Smooth muscle cell (in vitro differentiated cells): ENCODE results near the gene ZNF358. TPM values are rescaled to one million over a fixed set of nuclear protein-coding genes. Genes with fewer than 3 reads are reported as not detected.

Experiments
- DNase-seq: peaks from one replicate; lab custom pipeline; 2025; ENCODE audit not compliant: unreplicated experiment; lab: John Stamatoyannopoulos, UW
- H2AFZ ChIP-seq: fragments of 200-600 bp; sonication (generic); 2 replicates; pipeline ENCODE4 v1.6.0; 2016; ENCODE audit warnings: antibody characterized with exemption, low read depth, mild to moderate bottlenecking
- H3F3A ChIP-seq: fragments of 200-600 bp; sonication (generic); 2 replicates; pipeline ENCODE4 v1.6.0; 2017; ENCODE audit warnings: antibody characterized with exemption, low read depth
- H3K27ac ChIP-seq: fragments of 200-600 bp; sonication (generic); 2 replicates; pipeline ENCODE4 v1.5.1; 2016; ENCODE audit warnings: low read depth, mild to moderate bottlenecking
- H3K27me3 ChIP-seq: fragments of 200-600 bp; sonication (generic); 2 replicates; pipeline ENCODE4 v1.6.1; 2016; ENCODE audit warnings: low read depth, mild to moderate bottlenecking
- H3K36me3 ChIP-seq: fragments of 200-600 bp; sonication (generic); 2 replicates; pipeline ENCODE4 v1.5.1; 2016; ENCODE audit warnings: low read depth
- H3K4me1 ChIP-seq: fragments of 200-600 bp; sonication (generic); 2 replicates; pipeline ENCODE4 v1.5.1; 2016; ENCODE audit warnings: low read depth
- H3K4me2 ChIP-seq: fragments of 200-600 bp; sonication (generic); 2 replicates; pipeline ENCODE4 v1.6.0; 2016; ENCODE audit warnings: mild to moderate bottlenecking
- H3K4me3 ChIP-seq: fragments of 200-600 bp; sonication (generic); 2 replicates; pipeline ENCODE4 v1.5.1; 2016; ENCODE audit warnings: mild to moderate bottlenecking
- H3K79me2 ChIP-seq: fragments of 200-600 bp; sonication (generic); 2 replicates; pipeline ENCODE4 v1.6.0; 2016; ENCODE audit warnings: low read depth, mild to moderate bottlenecking
- H3K9ac ChIP-seq: fragments of 200-600 bp; sonication (generic); 2 replicates; pipeline ENCODE4 v1.6.0; 2016; ENCODE audit warnings: low read depth
- H3K9me3 ChIP-seq: fragments of 200-600 bp; sonication (generic); replicated peaks from 2 replicates; pipeline ENCODE4 v1.5.1; 2016; ENCODE audit warnings: low read depth
- H4K20me1 ChIP-seq: fragments of 200-600 bp; sonication (generic); 2 replicates; pipeline ENCODE4 v1.6.0; 2016; ENCODE audit warnings: low read depth
- WGBS: methylation state at CpG from one replicate; pipeline ENCODE4 v1.1.7; 2016; ENCODE audit warnings: low lambda C conversion rate; 5-methylcytosine and 5-hydroxymethylcytosine counted together
- polyA plus RNA-seq: library from polyadenylated mRNA; unstranded; fragments of >200 nt; fragmentation: Nextera tagmentation; extraction: Ambion mirVana; gene quantifications from 2 replicates; pipeline ENCODE4 v1.2.1, GENCODE V29; 2016
- total RNA-seq: library from RNA; depleted of rRNA; stranded (reverse); fragments of >200 nt; gene quantifications from 2 replicates; pipeline ENCODE4 v1.2.3, GENCODE V29; 2014
- TF ChIP-seq, protein P1 (sequence below): fragments of 200-600 bp; sonication (generic); IDR thresholded peaks from 2 replicates; pipeline ENCODE4 v1.5.1; 2017; ENCODE audit warnings: borderline replicate concordance, mild to moderate bottlenecking, antibody characterized with exemption; ENCODE audit not compliant: insufficient read depth, poor library complexity, severe bottlenecking

Gene ZNF358
- total and polyA plus RNA-seq, 2 experiments from 2014 or later, result 40.8 to 67.2 TPM

- Histone ChIP-seq H3K27me3 (no peaks in the 10 kb centered on the region), H3K27ac (peak overlapping the region; percentile 72), H3K4me2 (peak overlapping the region; percentile 86), H3K4me3 (peak overlapping the region; percentile 64), H3K4me1 (no peaks in the 10 kb centered on the region), H3K9me3 (no peaks in the 10 kb centered on the region), H3F3A (no peaks in the 10 kb centered on the region), H2AFZ (peak overlapping the region; percentile 84), H3K79me2 (no peaks in the 10 kb centered on the region), H3K36me3 (no peaks in the 10 kb centered on the region), H4K20me1 (no peaks in the 10 kb centered on the region), H3K9ac (peak overlapping the region; percentile 74)
- TF ChIP-seq, protein P1, sequence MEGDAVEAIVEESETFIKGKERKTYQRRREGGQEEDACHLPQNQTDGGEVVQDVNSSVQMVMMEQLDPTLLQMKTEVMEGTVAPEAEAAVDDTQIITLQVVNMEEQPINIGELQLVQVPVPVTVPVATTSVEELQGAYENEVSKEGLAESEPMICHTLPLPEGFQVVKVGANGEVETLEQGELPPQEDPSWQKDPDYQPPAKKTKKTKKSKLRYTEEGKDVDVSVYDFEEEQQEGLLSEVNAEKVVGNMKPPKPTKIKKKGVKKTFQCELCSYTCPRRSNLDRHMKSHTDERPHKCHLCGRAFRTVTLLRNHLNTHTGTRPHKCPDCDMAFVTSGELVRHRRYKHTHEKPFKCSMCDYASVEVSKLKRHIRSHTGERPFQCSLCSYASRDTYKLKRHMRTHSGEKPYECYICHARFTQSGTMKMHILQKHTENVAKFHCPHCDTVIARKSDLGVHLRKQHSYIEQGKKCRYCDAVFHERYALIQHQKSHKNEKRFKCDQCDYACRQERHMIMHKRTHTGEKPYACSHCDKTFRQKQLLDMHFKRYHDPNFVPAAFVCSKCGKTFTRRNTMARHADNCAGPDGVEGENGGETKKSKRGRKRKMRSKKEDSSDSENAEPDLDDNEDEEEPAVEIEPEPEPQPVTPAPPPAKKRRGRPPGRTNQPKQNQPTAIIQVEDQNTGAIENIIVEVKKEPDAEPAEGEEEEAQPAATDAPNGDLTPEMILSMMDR, result no peak
- 53% methylated on average over 30 of the region's 30 CpGs for WGBS
- no peak for DNase-seq
Measured at GRCh38 chr19:7533281-7533885, 17.5 kb downstream of the ZNF358 start.

- Histone ChIP-seq H3K4me1 (no peaks in the 10 kb centered on the region), H3K9ac (peak overlapping the region; percentile 74), H3K79me2 (no peaks in the 10 kb centered on the region), H3K9me3 (no peaks in the 10 kb centered on the region), H3K36me3 (no peaks in the 10 kb centered on the region), H3K27ac (peak overlapping the region; percentile 72), H2AFZ (peak overlapping the region; percentile 84), H3K4me2 (peak overlapping the region; percentile 86), H4K20me1 (no peaks in the 10 kb centered on the region), H3K4me3 (peak overlapping the region; percentile 64), H3K27me3 (no peaks in the 10 kb centered on the region), H3F3A (no peaks in the 10 kb centered on the region)
- WGBS, result 1% methylated on average over 37 of the region's 41 CpGs
- peak; percentile 44 for DNase-seq
- TF ChIP-seq, protein P1, result no peak
Measured at GRCh38 chr19:7533925-7534480, 18.1 kb downstream of the ZNF358 start.

- H3K4me1 ChIP-seq, result no peaks in the 10 kb centered on the region
- peak overlapping the region; percentile 72 for H3K27ac ChIP-seq
- H3K36me3 ChIP-seq, result no peaks in the 10 kb centered on the region
- H3K9me3 ChIP-seq, result no peaks in the 10 kb centered on the region
- H3K4me3 ChIP-seq, result peak overlapping the region; percentile 64
- no peaks in the 10 kb centered on the region for H3K79me2 ChIP-seq
- no peaks in the 10 kb centered on the region for H3K27me3 ChIP-seq
- TF ChIP-seq, protein P1, result no peak
- H4K20me1 ChIP-seq, result no peaks in the 10 kb centered on the region
- H3K9ac ChIP-seq, result peak overlapping the region; percentile 37
- WGBS, result under 1% methylated on average over 27 of the region's 27 CpGs
- no peaks in the 10 kb centered on the region for H3F3A ChIP-seq
- peak; percentile 63 for DNase-seq
- H2AFZ ChIP-seq, result peak overlapping the region; percentile 13
- H3K4me2 ChIP-seq, result peak overlapping the region; percentile 86
Measured at GRCh38 chr19:7534531-7535046, 18.7 kb downstream of the ZNF358 start.
